ENCODE results near the gene GNG14.
"Not testable (repeated sequence)": the region's sequence is repeated elsewhere in the genome, so short reads cannot be mapped to it uniquely, and the experiment has no call there.

GNG14 gene

GRCh38 chr19:12667731-12668302, 20.0 kb upstream of the GNG14 start:
- DNase-seq (ENCODE audit: low read depth in 2 of 2): no peak

GRCh38 chr19:12668346-12668745, 19.5 kb upstream of the GNG14 start:
- DNase-seq (ENCODE audit: low read depth in 2 of 2): no peak

GRCh38 chr19:12668932-12669269, 18.9 kb upstream of the GNG14 start:
- DNase-seq (ENCODE audit: low read depth in 2 of 2): peak; percentile 38 to 53

- peak; percentile 52 to 54 for DNase-seq (ENCODE audit: low read depth in 2 of 2)
Measured at GRCh38 chr19:12669270-12670158, 18.3 kb upstream of the GNG14 start.

- no peak for DNase-seq (ENCODE audit: low read depth in 2 of 2)
Measured at GRCh38 chr19:12670159-12670928, 17.5 kb upstream of the GNG14 start.

- no peak for DNase-seq (ENCODE audit: low read depth in 2 of 2)
Measured at GRCh38 chr19:12672744-12673143, 15.1 kb upstream of the GNG14 start.

- DNase-seq (ENCODE audit: low read depth in 2 of 2): no peak
Measured at GRCh38 chr19:12675399-12675798, 12.4 kb upstream of the GNG14 start.

- DNase-seq (ENCODE audit: low read depth in 2 of 2): no peak
Measured at GRCh38 chr19:12675940-12676339, 11.9 kb upstream of the GNG14 start.

GRCh38 chr19:12676384-12676792, 11.4 kb upstream of the GNG14 start:
- DNase-seq (ENCODE audit: low read depth in 2 of 2): peak; percentile 70 to 71

- DNase-seq (ENCODE audit: low read depth in 2 of 2): no peak
Measured at GRCh38 chr19:12676928-12677327, 10.9 kb upstream of the GNG14 start.

- not testable (repeated sequence) for DNase-seq (ENCODE audit: low read depth in 2 of 2)
Measured at GRCh38 chr19:12678039-12678438, 9.8 kb upstream of the GNG14 start.

GRCh38 chr19:12680034-12680433, 7.8 kb upstream of the GNG14 start:
- no peak for DNase-seq (ENCODE audit: low read depth in 2 of 2)

- peak; percentile 79 to 86 for DNase-seq (ENCODE audit: low read depth in 2 of 2)
Measured at GRCh38 chr19:12681074-12681987, 6.5 kb upstream of the GNG14 start, which contains the start of gene DHPS. TSS of gene DHPS (minus strand) at chr19:12681880. CDS start at chr19:12681766, 114 bp downstream.

GRCh38 chr19:12685831-12686230, 2.0 kb upstream of the GNG14 start:
- DNase-seq (ENCODE audit: low read depth in 2 of 2): no peak

- no peak for DNase-seq (ENCODE audit: low read depth in 2 of 2)
Measured at GRCh38 chr19:12689012-12689411, 1.2 kb downstream of the GNG14 start.

GRCh38 chr19:12689581-12690216, 1.9 kb downstream of the GNG14 start:
- DNase-seq (ENCODE audit: low read depth in 2 of 2): no peak

GRCh38 chr19:12692960-12693359, 5.2 kb downstream of the GNG14 start:
- DNase-seq (ENCODE audit: low read depth in 2 of 2): no peak

GRCh38 chr19:12694641-12695040, 6.8 kb downstream of the GNG14 start:
- DNase-seq (ENCODE audit: low read depth in 2 of 2): no peak

- DNase-seq (ENCODE audit: low read depth in 2 of 2): no peak
Measured at GRCh38 chr19:12695096-12695495, 7.3 kb downstream of the GNG14 start.

GRCh38 chr19:12695514-12695913, 7.7 kb downstream of the GNG14 start:
- DNase-seq (ENCODE audit: low read depth in 2 of 2): no peak

- no peak for DNase-seq (ENCODE audit: low read depth in 2 of 2)
Measured at GRCh38 chr19:12695997-12696365, 8.2 kb downstream of the GNG14 start.
